GM12892 (cell line): ENCODE data around the gene DHRS13.

Experiments
- POLR2A ChIP-seq: IDR thresholded peaks from 2 replicates; pipeline ENCODE4 v1.6.1; 2011; ENCODE audit warnings: low read depth, low read length, control low read depth
- POLR2AphosphoS5 ChIP-seq: IDR thresholded peaks from 2 replicates; pipeline ENCODE4 v1.6.1; 2011; ENCODE audit warnings: low read depth, low read length, control low read depth
- TAF1 ChIP-seq: IDR thresholded peaks from 2 replicates; pipeline ENCODE4 v1.6.1; 2011; ENCODE audit warnings: low read depth, mild to moderate bottlenecking, control low read depth, low read length, borderline replicate concordance

DNA sequence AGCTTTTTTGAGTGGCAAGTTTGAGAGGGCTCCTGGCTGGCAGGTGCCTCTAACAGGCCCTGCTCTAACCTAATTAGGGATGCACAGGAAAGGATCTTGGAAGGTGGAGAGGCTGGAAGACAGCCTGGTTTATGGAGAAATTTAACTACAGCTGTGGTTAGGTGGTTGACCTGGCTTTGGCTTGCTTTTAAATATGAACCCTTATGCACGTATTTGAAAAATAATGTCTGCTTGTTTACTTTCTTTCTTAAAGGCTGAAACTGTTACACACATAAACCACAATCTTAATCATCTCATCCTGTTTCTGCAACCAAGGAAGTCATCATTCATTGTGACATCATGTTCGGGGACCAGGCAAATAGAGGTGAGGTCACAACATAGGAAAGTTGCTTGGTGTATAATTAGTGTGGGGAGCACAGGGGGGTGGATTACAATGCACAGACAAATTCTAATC lies 23.1 kb upstream of the DHRS13 start:
- no peak for TF ChIP-seq POLR2A
- TF ChIP-seq POLR2AphosphoS5 = no peak
- TF ChIP-seq TAF1 = no peak
